Spleen (tissue), 11 donors: ENCODE results near the gene PTPN14. TPM values are rescaled to one million over a fixed set of nuclear protein-coding genes. Genes with fewer than 3 reads are reported as not detected.

Experiments used
- DNase-seq: peaks from one replicate; pipeline ENCODE4 v3.0.0-alpha.2; 2020
- H3K27ac ChIP-seq, 8 donors: fragments of 200-600 bp; sonication (generic) in 7 of 8; 1 replicate in 4 of 8; 2 replicates in 4 of 8; pipeline versions ENCODE4 v1.5.0 to v1.8.0; 2016 to 2021; ENCODE audit warnings: inconsistent platforms in 4 of 8, mild to moderate bottlenecking in 4 of 8, moderate library complexity in 1 of 8
- H3K27me3 ChIP-seq, 7 donors: fragments of 200-600 bp; sonication (generic) in 6 of 7; replicated peaks in 1 of 7; 1 replicate in 4 of 7; 2 replicates in 3 of 7; pipeline versions ENCODE4 v1.5.0 to v1.8.0; 2016 to 2021; ENCODE audit warnings: inconsistent platforms in 3 of 7, mild to moderate bottlenecking in 1 of 7
- H3K36me3 ChIP-seq, 6 donors: fragments of 200-600 bp; sonication (generic) in 5 of 6; 1 replicate in 4 of 6; 2 replicates in 2 of 6; pipeline versions ENCODE4 v1.5.0 to v1.8.0; 2016 to 2021; ENCODE audit warnings: inconsistent platforms in 2 of 6
- H3K4me1 ChIP-seq, 6 donors: fragments of 200-600 bp; sonication (generic) in 5 of 6; 1 replicate in 3 of 6; 2 replicates in 3 of 6; pipeline versions ENCODE4 v1.5.0 to v1.8.0; 2016 to 2021; ENCODE audit warnings: inconsistent platforms in 3 of 6
- H3K4me3 ChIP-seq, 8 donors: fragments of 200-600 bp; sonication (generic) in 7 of 8; 1 replicate in 4 of 8; 2 replicates in 4 of 8; pipeline versions ENCODE4 v1.5.0 to v1.8.0; 2016 to 2021; ENCODE audit warnings: inconsistent platforms in 4 of 8, mild to moderate bottlenecking in 4 of 8, moderate library complexity in 2 of 8
- H3K9me3 ChIP-seq, 8 donors: fragments of 200-600 bp; sonication (generic) in 7 of 8; 1 replicate in 4 of 8; 2 replicates in 4 of 8; pipeline versions ENCODE4 v1.5.0 to v1.8.0; 2016 to 2021; ENCODE audit warnings: inconsistent platforms in 4 of 8
- CTCF ChIP-seq, 11 experiments: fragments of 200-600 bp in 7 of 11; fragments of 450-650 bp in 4 of 11; sonication (generic) in 4 of 11; IDR thresholded peaks in 8 of 11; conservative IDR thresholded peaks in 3 of 11; 1 replicate in 7 of 11; 2 replicates in 4 of 11; pipeline versions ENCODE4 v1.4.0 to v1.8.0; 2016 to 2021; ENCODE audit warnings: antibody characterized with exemption in 11 of 11, inconsistent platforms in 4 of 11, mild to moderate bottlenecking in 1 of 11
- POLR2A ChIP-seq, 3 donors: fragments of 450-650 bp; IDR thresholded peaks; one replicate each; pipeline ENCODE4 v1.5.1; 2017; ENCODE audit warnings: antibody characterized with exemption in 3 of 3, mild to moderate bottlenecking in 1 of 3
- POLR2AphosphoS5 ChIP-seq, 3 donors: sonication (generic); formaldehyde crosslinking; IDR thresholded peaks; one replicate each; pipeline ENCODE4 v1.5.1; 2017; ENCODE audit warnings: antibody characterized with exemption in 3 of 3
- WGBS, 5 donors: extraction: QIAGEN DNeasy Blood & Tissue Kit in 3 of 5; methylation state at CpG; one replicate each; pipeline versions ENCODE4 v1.1.5 to v1.1.7; 2013 to 2018; 5-methylcytosine and 5-hydroxymethylcytosine counted together
- intact Hi-C: fragments of 100-400 bp; cut with DNase I; formaldehyde crosslinking; loops from one replicate; pipeline ENCODE4 v1.15.0; 2023; ENCODE audit warnings: low total_unique reads
- polyA plus RNA-seq, 3 donors: library from polyadenylated mRNA; stranded (reverse); fragments of 200-250 nt; gene quantifications; one replicate each; pipeline ENCODE4 v1.2.1, GENCODE V29; 2013
- total RNA-seq, 7 donors: library from RNA; depleted of rRNA in 3 of 7; stranded (reverse); fragments of >200 nt in 3 of 7; fragmentation: NEBNext Ultra II Directional in 4 of 7; extraction: Animal tissue kit (Norgen Biotek cat#: 25700) in 4 of 7; gene quantifications; one replicate each; pipeline versions ENCODE4 v1.1.0 to v1.2.1, GENCODE V29; 2016 to 2021
- donor health status: healthy with polysubstance abuse.
- donor health status: DM: no; HTN: no; CAD: no; lungs with moderate emphysema.
- donor health status: DM: no; HTN: no; CAD: no.
- donor health status: Bipolar disorder and iron deficiency.
- donor health status: healthy.
- donor health status: DM: no; HTN: no; CAD: no.
- donor health status: DM: yes; HTN: yes; CAD: no.

The PTPN14 gene
- total and polyA plus RNA-seq, 10 donors: 0.83 to 28.5 (median 16.8) TPM

GRCh38 chr1:214455971-214456867 is 95.2 kb downstream of the PTPN14 start:
- Histone ChIP-seq H3K27me3 (no peaks in the 10 kb centered on the region), H3K36me3 (no peaks in the 10 kb centered on the region), H3K4me1 (peaks cover 0 to 4% (median 0%) of the 10 kb centered on the region in 6 donors), H3K4me3 (no peak overlapping the region), H3K9me3 (no peaks in the 10 kb centered on the region), H3K27ac (no peak overlapping the region)
- intact Hi-C loops: no loop called here
- no peak for TF ChIP-seq CTCF (IDR thresholded peaks at IDR 0.05 in 8 of 11, conservative IDR thresholded peaks at IDR 0.05 in 3 of 11)
- TF ChIP-seq POLR2A (IDR thresholded peaks at IDR 0.05): no peak
- no peak for TF ChIP-seq POLR2AphosphoS5 (IDR thresholded peaks at IDR 0.05)
- 80 to 93% (median 90%) methylated on average over 6 of the region's 6 CpGs for WGBS, 5 donors
- DNase-seq: no peak

- WGBS, 5 donors: 35 to 50% (median 38%) methylated on average over 3 of the region's 3 CpGs
- H3K27ac ChIP-seq: no peak overlapping the region
- intact Hi-C loops: no loop called here
These were observed 95.9 kb downstream of the PTPN14 start for GRCh38 chr1:214455479-214455878.

GRCh38 chr1:214454569-214455396 is 96.6 kb downstream of the PTPN14 start:
- Histone ChIP-seq H3K4me1 (peaks cover 0 to 4% (median 0%) of the 10 kb centered on the region in 6 donors), H3K27me3 (no peaks in the 10 kb centered on the region), H3K9me3 (no peaks in the 10 kb centered on the region), H3K4me3 (no peak overlapping the region), H3K36me3 (no peaks in the 10 kb centered on the region), H3K27ac (no peak overlapping the region)
- intact Hi-C loops: no loop called here
- no peak for TF ChIP-seq CTCF (IDR thresholded peaks at IDR 0.05 in 8 of 11, conservative IDR thresholded peaks at IDR 0.05 in 3 of 11)
- no peak for TF ChIP-seq POLR2A (IDR thresholded peaks at IDR 0.05)
- no peak for TF ChIP-seq POLR2AphosphoS5 (IDR thresholded peaks at IDR 0.05)
- no peak for DNase-seq
- WGBS, 5 donors: 45 to 58% (median 50%) methylated on average over 3 of the region's 3 CpGs

More at GRCh38 chr1:214455479-214455878, 95.9 kb downstream of the PTPN14 start:
- peaks cover 0 to 4% (median 0%) of the 10 kb centered on the region in 6 donors for H3K4me1 ChIP-seq
- H3K36me3 ChIP-seq: no peaks in the 10 kb centered on the region
- no peaks in the 10 kb centered on the region for H3K27me3 ChIP-seq
- H3K9me3 ChIP-seq: no peaks in the 10 kb centered on the region
- no peak for TF ChIP-seq CTCF (IDR thresholded peaks at IDR 0.05 in 8 of 11, conservative IDR thresholded peaks at IDR 0.05 in 3 of 11)
- TF ChIP-seq POLR2AphosphoS5 (IDR thresholded peaks at IDR 0.05): no peak
- TF ChIP-seq POLR2A (IDR thresholded peaks at IDR 0.05): no peak
- DNase-seq: no peak
- H3K4me3 ChIP-seq: no peak overlapping the region
